ENCODE results near the gene DMD.

Gene DMD

DNA sequence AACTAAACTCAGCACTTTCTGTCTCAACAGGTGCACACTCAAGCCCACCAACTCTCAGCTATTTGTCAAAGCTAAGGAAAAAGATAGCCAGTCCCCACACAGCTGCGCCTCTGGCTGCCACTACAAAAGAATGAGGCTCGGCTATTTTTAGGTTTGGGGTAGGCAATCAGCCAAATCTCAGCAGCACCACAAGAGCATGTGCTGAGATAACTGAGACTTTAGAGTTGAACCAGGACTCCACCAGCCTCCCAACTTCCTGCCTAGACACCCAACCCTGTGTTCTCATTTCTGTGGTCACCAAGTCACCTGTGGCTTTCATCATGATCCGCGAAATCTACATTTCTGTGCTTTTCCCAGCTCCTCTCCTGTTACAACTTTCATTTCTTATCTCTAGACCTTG is 28.0 kb downstream of the DMD start:
- TF ChIP-seq POLR2A (IDR thresholded peaks at IDR 0.05; ENCODE audit: low read depth, low read length): no peak
- FAIRE-seq (no peak), DNase-seq (ENCODE audit: insufficient read length, low spot score) (no peak)

DNA sequence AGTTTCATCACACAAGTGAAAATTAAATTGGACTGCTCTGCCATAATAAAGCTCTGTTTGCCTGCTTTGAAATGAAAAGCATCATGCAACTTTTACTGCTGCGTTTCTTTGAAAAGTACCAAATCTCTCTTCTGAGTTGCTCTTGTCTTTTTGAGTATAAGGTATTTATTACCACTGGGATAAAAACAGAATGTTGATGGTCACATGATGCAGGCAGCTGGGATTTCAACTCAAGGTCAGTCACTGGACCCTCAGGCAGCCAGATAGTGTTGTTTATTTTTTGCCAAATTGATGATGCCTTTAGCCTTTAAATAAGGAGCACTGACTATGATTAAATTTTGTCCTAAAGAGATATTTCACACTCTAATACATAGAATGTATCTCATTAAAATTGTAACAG is 32.7 kb downstream of the DMD start:
- DNase-seq (ENCODE audit: insufficient read length, low spot score) (no peak), FAIRE-seq (no peak)
- no peak for TF ChIP-seq POLR2A (IDR thresholded peaks at IDR 0.05; ENCODE audit: low read depth, low read length)

DNA sequence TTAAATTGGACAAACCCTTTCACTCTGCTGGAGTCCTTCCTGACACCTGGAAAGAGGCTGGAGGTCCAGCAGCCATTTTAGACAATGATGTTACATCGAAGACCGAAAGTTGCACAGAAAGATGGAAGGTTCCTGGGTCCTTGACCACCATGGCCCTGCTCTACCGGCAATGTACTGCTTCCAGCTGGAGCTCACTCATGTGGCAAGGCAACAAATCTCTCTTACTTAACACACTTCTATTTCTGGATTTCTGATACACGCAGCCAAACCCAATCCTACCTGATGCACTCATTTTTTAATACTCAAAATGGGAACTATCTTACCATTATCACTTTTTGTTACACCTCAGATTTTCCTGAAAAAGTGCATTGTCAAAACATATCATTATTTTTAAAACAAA is 33.1 kb downstream of the DMD start:
- no peak for TF ChIP-seq POLR2A (IDR thresholded peaks at IDR 0.05; ENCODE audit: low read depth, low read length)
- FAIRE-seq: no peak
- DNase-seq (ENCODE audit: insufficient read length, low spot score): no peak

DNA sequence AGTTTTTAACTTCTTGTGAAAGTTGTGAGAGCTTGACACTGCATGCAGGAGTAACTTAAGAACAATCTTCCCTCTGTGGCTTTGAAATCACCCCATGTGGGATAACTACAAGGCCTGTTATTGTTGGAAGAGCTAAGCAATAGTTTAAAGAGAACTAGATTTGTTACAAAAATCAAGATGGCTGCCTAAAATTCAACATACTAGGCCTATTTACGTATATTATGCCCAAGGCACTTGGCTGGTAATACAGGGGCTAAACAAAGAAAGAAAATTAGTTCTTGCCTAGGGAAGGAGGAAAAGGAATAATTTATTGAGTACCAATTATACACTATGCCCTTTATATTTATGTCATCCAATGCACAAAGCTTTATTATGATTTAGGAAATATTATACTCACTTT is 36.1 kb downstream of the DMD start:
- DNase-seq (ENCODE audit: insufficient read length, low spot score) (no peak), FAIRE-seq (no peak)
- no peak for TF ChIP-seq POLR2A (IDR thresholded peaks at IDR 0.05; ENCODE audit: low read depth, low read length)

DNA sequence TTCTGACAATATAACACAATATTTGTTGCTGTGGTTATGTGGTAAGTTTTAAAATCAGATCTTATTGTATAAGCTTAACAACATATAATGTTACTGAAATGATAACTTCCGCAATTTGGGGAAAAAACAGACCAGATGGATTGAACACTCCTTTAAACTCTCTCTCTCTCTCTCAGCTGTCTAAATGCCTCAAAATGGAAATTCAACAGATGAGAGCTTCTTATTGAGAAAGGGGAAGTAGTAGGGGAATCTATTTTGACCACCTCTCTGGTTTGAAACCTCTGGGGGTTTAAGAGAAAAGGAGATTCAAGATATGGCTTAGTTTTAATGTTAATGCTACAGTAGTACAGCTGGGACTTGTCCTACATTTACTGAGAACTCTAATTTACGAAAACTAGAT is 40.3 kb downstream of the DMD start:
- TF ChIP-seq POLR2A (IDR thresholded peaks at IDR 0.05; ENCODE audit: low read depth, low read length): no peak
- no peak for DNase-seq (ENCODE audit: insufficient read length, low spot score)
- FAIRE-seq: no peak

GRCh38 chrX:33161829-33162228 is 49.5 kb downstream of the DMD start:
- TF ChIP-seq POLR2A (IDR thresholded peaks at IDR 0.05; ENCODE audit: low read depth, low read length): no peak
- FAIRE-seq (no peak), DNase-seq (ENCODE audit: insufficient read length, low spot score) (no peak)

GRCh38 chrX:33160273-33160672 is 51.1 kb downstream of the DMD start:
- FAIRE-seq (no peak), DNase-seq (ENCODE audit: insufficient read length, low spot score) (no peak)
- TF ChIP-seq POLR2A (IDR thresholded peaks at IDR 0.05; ENCODE audit: low read depth, low read length): no peak

- DNase-seq (ENCODE audit: insufficient read length, low spot score): no peak
- FAIRE-seq: no peak
- no peak for TF ChIP-seq POLR2A (IDR thresholded peaks at IDR 0.05; ENCODE audit: low read depth, low read length)
These were observed 55.1 kb downstream of the DMD start for GRCh38 chrX:33156152-33156726.

- TF ChIP-seq POLR2A (IDR thresholded peaks at IDR 0.05; ENCODE audit: low read depth, low read length): no peak
- no peak for FAIRE-seq
- DNase-seq (ENCODE audit: insufficient read length, low spot score): no peak
These were observed 61.8 kb downstream of the DMD start for GRCh38 chrX:33149580-33149979.

- DNase-seq (ENCODE audit: insufficient read length, low spot score): no peak
- FAIRE-seq: no peak
- no peak for TF ChIP-seq POLR2A (IDR thresholded peaks at IDR 0.05; ENCODE audit: low read depth, low read length)
These were observed 62.3 kb downstream of the DMD start for GRCh38 chrX:33149085-33149484.

GRCh38 chrX:33142331-33142730 is 69.0 kb downstream of the DMD start:
- no peak for TF ChIP-seq POLR2A (IDR thresholded peaks at IDR 0.05; ENCODE audit: low read depth, low read length)
- no peak for FAIRE-seq
- no peak for DNase-seq (ENCODE audit: insufficient read length, low spot score)

DNA sequence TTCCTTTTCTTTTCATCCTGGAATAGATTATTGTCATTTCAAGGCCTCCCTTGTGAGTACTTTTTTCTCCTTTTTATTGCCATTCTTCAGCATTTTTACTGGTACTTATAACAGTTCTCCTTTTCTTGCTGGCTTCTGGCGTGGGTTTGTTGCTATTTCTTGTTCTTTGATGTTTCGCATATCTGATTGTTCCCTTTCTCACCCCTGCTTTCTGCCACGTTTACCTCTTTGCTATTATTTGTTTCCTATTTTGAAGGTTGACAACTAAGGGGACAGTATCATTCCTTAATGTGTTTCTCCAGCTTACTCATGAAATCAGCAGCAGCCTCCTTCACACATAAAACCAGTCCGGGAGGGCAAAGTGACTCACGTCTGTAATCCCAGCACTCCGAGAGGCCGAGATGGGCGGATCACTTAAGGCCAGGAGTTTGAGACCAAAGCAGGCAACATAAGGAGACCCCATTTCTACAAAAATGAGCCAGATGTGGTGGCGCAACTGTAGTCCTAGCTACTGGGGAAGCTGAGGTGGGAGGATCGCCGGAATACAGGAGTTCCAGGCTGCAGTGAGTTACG is 72.6 kb downstream of the DMD start:
- no peak for TF ChIP-seq POLR2A (IDR thresholded peaks at IDR 0.05; ENCODE audit: low read depth, low read length)
- FAIRE-seq (no peak), DNase-seq (ENCODE audit: insufficient read length, low spot score) (no peak)

DNA sequence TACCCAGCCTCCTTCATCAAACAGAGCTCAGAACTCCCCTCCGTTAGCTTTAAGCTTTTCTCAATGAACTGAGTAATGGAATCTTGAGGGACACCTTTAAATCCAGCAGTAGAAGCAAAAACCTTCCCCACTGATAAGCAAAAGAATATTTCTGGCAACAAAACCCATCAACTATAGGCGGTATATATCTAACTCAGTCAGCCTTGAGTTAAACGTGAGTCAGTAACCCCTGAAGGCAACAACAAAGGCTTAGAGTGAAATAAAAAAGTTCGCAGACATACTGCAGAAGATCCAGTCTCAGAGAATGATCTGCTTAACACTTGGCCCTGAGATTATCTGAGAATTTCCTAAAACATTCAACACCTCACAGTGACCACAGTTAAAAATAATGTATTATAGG is 77.2 kb downstream of the DMD start:
- DNase-seq (ENCODE audit: insufficient read length, low spot score) (no peak), FAIRE-seq (no peak)
- no peak for TF ChIP-seq POLR2A (IDR thresholded peaks at IDR 0.05; ENCODE audit: low read depth, low read length)

DNA sequence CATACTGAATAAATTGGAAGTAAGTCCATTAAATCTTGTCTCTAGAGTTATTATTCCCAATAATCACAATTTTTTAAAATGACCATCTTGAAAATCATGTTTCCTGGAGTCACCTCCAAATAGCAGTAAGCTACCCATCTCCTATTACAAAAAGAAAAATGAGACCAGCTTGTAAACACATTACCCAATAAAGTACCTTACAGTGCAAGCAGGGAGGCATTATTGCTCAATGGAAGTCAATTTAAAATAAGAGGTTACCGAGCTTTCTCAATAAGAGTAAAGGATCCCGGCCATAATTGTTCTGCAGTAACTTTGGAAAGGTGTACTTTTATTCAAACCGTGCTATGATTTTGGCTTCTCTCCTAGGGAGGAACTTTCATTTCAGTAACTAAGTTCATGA is 78.0 kb downstream of the DMD start:
- no peak for TF ChIP-seq POLR2A (IDR thresholded peaks at IDR 0.05; ENCODE audit: low read depth, low read length)
- no peak for DNase-seq (ENCODE audit: insufficient read length, low spot score)
- no peak for FAIRE-seq

GRCh38 chrX:33132569-33132968 is 78.8 kb downstream of the DMD start:
- TF ChIP-seq POLR2A (IDR thresholded peaks at IDR 0.05; ENCODE audit: low read depth, low read length): no peak
- no peak for FAIRE-seq
- no peak for DNase-seq (ENCODE audit: insufficient read length, low spot score)

GRCh38 chrX:33129607-33130006 is 81.7 kb downstream of the DMD start:
- TF ChIP-seq POLR2A (IDR thresholded peaks at IDR 0.05; ENCODE audit: low read depth, low read length): no peak
- DNase-seq (ENCODE audit: insufficient read length, low spot score): no peak
- FAIRE-seq: no peak

Data from H54 (cell line).